ENCODE measurements around the gene ARMC9. TPM values are rescaled to one million over a fixed set of nuclear protein-coding genes. Genes with fewer than 3 reads are reported as not detected.

The ARMC9 gene
- polyA plus RNA-seq, 1 donor: 3.9 TPM

- no peak for DNase-seq (ENCODE audit: low read depth)
Measured at GRCh38 chr2:231382116-231382515, 183.7 kb downstream of the ARMC9 start.

GRCh38 chr2:231383416-231384108, 185.1 kb downstream of the ARMC9 start:
- DNase-seq (ENCODE audit: low read depth): no peak

GRCh38 chr2:231384109-231384435, 185.6 kb downstream of the ARMC9 start:
- no peak for DNase-seq (ENCODE audit: low read depth)

DNA sequence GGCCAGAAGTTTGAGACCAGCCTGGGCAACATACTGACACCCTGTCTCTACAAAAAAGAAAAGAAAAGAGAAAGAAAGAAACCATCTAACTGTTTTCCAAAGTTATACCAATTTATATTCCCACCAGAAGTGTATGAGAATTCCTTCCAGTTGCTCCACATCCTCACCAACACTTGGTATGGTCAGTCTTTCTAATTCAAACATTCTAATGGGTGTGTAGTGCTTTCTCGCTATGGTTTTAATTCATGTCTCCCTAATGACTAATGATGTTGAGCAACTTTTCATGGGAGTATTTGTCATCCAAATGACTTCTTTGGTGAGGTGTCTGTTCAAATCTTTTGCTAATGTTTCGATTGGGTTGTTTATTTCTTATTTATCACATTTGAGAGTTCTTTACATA, 186.5 kb downstream of the ARMC9 start:
- DNase-seq (ENCODE audit: low read depth): no peak

DNA sequence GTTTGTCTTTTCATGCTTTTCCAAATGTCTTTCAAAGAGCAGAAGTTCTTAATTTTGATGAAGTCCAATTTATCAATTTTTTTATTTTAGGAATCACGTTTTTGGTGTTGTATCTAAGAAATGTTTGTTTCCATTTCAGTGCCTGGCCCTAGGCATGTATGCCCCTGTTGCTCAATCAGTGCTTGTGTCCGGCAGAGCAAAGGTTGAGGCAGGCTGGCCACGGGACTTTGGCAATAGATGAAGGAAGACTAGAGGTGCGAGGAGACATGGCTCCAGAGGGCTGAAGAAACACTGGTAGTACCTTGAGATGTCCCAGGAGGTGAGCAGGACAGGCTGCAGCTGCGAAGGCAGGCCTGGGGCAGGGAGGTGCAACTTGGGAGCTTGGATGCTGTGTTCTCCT, 187.0 kb downstream of the ARMC9 start:
- no peak for DNase-seq (ENCODE audit: low read depth)

DNA sequence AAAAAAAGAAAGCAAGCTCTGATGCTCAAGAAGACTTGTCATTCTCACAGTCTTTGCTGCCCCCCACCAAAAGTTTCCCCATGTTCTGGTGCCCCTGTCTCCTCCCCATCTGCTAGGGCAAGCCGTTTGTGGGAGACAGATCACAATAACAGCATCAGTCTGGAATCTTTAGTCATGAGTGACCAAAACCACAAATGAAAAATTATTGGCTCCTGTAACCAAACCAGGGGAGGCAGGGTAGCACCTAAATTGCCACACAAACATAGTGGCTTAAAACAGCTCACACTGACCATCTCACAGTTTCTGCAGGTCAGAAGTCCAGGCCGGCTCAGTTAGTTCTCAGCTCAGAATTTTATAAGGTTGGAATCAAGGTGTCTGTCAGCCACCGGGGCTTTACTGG, 188.0 kb downstream of the ARMC9 start:
- DNase-seq (ENCODE audit: low read depth): no peak

GRCh38 chr2:231387904-231388724, 189.7 kb downstream of the ARMC9 start:
- no peak for DNase-seq (ENCODE audit: low read depth)

GRCh38 chr2:231388725-231389346, 190.4 kb downstream of the ARMC9 start:
- DNase-seq (ENCODE audit: low read depth): no peak

DNA sequence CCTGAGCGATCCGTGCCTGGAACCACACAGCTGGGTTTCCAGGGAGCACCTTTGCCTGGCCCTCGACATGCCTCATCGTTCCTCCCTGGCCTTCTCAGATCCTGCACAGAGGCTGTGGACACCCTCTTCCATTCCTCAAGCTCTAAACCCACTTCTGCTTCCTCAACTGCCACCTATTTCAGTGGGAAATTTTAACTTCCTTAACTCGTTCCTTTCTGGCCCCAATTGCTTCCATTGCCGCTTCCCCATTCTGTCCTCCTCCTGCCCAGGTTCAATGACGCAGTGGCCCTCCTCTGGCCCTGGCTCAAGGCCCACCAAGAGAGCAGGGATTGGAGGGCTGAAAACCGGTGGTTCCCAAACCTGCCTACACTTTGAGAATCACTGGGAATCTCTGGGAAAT, 192.2 kb downstream of the ARMC9 start:
- no peak for DNase-seq (ENCODE audit: low read depth)

GRCh38 chr2:231391981-231392380, 193.6 kb downstream of the ARMC9 start:
- no peak for DNase-seq (ENCODE audit: low read depth)

DNA sequence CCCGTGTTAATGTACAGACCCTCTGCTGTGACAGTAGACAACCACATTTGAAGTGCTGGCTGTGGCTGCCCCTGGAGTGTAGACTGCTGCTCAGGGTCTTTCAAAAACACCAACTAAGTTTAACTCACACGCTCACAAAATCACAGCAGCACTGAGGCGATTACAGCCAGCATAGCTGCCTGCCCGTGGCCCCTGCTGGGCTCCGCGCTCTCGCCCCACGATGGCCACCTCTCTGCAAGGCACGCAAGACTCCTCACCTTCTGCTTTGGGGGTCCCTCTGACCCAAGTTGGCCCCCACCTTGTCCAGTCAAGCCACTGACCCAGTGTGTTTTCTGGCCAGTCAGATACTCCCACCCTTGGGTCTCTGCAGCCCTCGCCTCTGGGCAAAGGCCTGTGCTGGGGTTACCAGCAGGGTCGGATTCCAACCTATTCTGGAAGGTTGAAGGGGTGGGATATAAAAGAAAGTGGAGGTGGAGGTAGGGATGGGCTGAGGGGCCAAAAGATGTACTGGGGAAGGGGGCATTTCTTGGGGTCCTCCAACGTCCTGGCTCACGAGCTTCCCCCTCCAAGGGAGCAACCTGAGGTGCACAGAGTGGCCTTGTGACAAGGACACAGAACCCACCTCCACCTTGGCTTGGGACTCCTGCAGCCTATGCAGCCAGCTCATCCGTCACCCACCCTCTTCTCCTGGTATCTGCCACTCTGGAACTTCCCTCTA, 194.2 kb downstream of the ARMC9 start:
- DNase-seq (ENCODE audit: low read depth): no peak

GRCh38 chr2:231393149-231394131, 195.0 kb downstream of the ARMC9 start:
- DNase-seq (ENCODE audit: low read depth): no peak

DNA sequence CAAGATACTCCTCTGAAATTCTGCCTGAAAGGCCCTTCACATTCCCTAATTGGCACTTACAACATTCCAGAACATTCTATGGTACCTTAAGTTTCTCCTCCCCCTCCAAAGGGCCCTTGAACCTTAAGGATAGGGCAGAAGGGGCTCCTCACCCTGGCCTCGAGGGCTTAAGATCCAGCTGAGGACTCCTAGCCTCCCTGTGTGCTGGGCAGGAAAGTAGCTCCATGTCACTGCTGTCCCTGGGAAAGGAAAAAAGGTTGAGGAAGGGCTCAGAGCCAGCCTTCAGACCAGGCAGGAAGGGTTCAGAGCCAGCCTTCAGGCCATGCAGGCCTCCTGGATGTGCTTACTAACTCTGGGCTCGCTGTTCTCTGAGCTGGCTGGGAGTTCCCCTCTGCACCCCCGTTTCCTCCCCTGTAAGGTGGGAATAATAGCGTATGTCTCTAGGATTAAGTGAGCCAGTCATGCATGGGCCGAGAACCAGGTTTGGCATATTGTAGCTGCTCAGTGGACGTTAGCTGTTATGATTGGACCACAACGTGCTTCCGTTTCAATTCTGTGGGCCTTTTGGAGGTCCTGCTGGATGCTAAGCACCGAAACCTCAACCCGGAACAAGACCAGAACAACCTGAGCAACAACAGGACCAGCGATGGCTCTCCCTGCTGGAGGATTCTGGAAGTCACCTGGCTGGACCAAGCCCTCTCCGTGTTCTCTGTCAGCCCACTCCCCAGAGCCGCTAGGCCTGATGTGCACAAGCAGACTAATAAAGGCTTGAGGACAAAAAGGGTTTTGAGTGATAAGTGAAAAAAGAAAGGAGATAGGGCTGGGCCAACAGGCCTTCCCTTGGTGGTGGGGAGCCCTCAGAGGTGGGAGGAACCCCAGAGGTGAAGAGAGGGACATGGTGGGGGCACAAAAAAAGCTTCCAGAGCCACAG, 196.0 kb downstream of the ARMC9 start:
- DNase-seq (ENCODE audit: low read depth): no peak

DNA sequence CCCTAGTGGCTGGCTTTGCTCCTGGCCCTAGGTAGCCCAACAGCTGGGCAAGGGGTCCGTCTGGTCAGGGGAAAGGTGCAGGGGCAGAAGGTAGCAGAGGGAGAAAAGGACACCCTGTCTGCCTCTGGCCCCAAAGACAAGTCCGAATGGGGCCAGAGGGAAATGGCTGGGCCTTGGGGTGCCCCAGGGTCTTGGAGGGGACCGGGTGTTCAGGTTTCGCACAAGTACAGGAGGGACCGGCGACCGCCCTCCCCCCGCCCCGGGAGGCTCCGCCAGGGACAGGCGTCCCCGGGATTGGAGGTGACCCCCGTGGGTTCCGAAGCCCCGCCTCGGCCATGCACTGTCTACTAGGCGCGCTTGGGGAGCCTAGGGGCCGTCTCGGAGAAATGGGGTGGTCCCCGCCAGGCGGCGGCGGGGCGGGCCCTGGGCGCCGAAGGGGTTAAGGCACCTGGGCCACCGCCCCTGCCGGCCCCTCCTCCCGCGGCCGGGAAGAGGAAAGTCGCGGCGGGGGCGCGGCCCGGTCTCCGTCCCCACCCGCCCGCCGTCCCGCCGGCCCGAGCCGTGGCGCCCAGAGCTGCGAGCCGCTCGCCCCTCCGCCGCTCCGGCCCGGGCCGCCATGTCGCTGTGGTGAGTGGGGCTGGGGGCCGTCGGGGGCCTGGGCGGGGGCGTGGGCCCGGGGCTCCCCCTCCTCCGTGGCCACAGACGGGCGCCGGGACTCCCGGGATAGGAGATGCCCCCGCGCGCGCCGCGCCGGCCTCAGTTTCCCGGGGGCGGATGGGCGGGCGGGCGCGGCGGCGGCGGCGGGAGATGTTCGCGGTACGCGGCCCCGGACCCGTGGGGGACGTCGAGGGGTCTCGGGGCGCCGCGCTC, 197.0 kb downstream of the ARMC9 start, which contains the start of gene B3GNT7:
B3GNT7 (plus strand) TSS at position 523 of the 870 bp plus-strand sequence; CDS start at position 617, 94 bp downstream.
- no peak for DNase-seq (ENCODE audit: low read depth)

- DNase-seq (ENCODE audit: low read depth): no peak
Measured at GRCh38 chr2:231396058-231396821, 197.8 kb downstream of the ARMC9 start.

GRCh38 chr2:231397011-231397927, 198.8 kb downstream of the ARMC9 start:
- no peak for DNase-seq (ENCODE audit: low read depth)

DNA sequence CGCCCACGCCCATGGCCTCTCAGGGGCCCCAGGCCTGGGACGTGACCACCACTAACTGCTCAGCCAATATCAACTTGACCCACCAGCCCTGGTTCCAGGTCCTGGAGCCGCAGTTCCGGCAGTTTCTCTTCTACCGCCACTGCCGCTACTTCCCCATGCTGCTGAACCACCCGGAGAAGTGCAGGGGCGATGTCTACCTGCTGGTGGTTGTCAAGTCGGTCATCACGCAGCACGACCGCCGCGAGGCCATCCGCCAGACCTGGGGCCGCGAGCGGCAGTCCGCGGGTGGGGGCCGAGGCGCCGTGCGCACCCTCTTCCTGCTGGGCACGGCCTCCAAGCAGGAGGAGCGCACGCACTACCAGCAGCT, 199.5 kb downstream of the ARMC9 start:
- DNase-seq (ENCODE audit: low read depth): no peak

Measured in forelimb muscle (tissue), 1 donor.